H1 (cell line): Measurements from ENCODE around the gene KCNMA1. TPM values are rescaled to one million over a fixed set of nuclear protein-coding genes. Genes with fewer than 3 reads are reported as not detected.

ENCODE experiments used
- CTCF ChIA-PET: fragments of 300-600 bp; sonication (Branson Sonifier 250); formaldehyde crosslinking; loops from one replicate; lab custom pipeline; 2021; ENCODE audit not compliant: partially characterized antibody; lab: Charles Lee
- POLR2A ChIA-PET: fragments of 300-600 bp; sonication (Branson Sonifier 250); formaldehyde crosslinking; loops from one replicate; lab custom pipeline; 2021; ENCODE audit warnings: inconsistent platforms; ENCODE audit not compliant: partially characterized antibody; lab: Charles Lee
- DNase-seq, 2 experiments: peaks; one replicate each; pipeline versions ENCODE4 v3.0.0 to v3.0.0-alpha.2; 2010 to 2022; ENCODE audit warnings: low spot score in 2 of 2, low read depth in 1 of 2, mixed read lengths in 1 of 2
- FAIRE-seq: peaks from 2 replicates; lab custom pipeline; 2011; peaks lifted over from hg19 to GRCh38; lab: Jason Lieb, UNC
- H2AFZ ChIP-seq: 2 replicates; pipeline ENCODE4 v1.8.1; 2012; ENCODE audit warnings: low read length, inconsistent platforms
- H2AK5ac ChIP-seq: 2 replicates; pipeline ENCODE4 v1.6.1; 2013; ENCODE audit warnings: low read depth, low read length
- H2BK120ac ChIP-seq: replicated peaks from 2 replicates; pipeline ENCODE3; 2013; ENCODE audit warnings: low read depth, low read length, inconsistent platforms
- H2BK12ac ChIP-seq: 2 replicates; pipeline ENCODE4 v1.6.1; 2013; ENCODE audit warnings: low read depth, low read length
- H2BK15ac ChIP-seq: 2 replicates; pipeline ENCODE4 v1.6.1; 2013; ENCODE audit warnings: low read length
- H2BK20ac ChIP-seq: 2 replicates; pipeline ENCODE4 v1.6.1; 2013; ENCODE audit warnings: low read length
- H2BK5ac ChIP-seq: 2 replicates; pipeline ENCODE4 v1.6.1; 2013; ENCODE audit warnings: low read depth, low read length
- H3K14ac ChIP-seq: 2 replicates; pipeline ENCODE4 v1.6.1; 2013; ENCODE audit warnings: inconsistent platforms; ENCODE audit not compliant: insufficient read length
- H3K18ac ChIP-seq: 2 replicates; pipeline ENCODE4 v1.6.1; 2013; ENCODE audit warnings: low read length; ENCODE audit errors: extremely low read depth
- H3K23ac ChIP-seq: 2 replicates; pipeline ENCODE4 v1.6.1; 2013; ENCODE audit warnings: inconsistent platforms; ENCODE audit not compliant: insufficient read length
- H3K23me2 ChIP-seq: 2 replicates; pipeline ENCODE4 v1.6.1; 2013; ENCODE audit warnings: low read depth, low read length
- H3K27ac ChIP-seq: 2 replicates; pipeline ENCODE4 v1.6.1; 2011; ENCODE audit warnings: low read depth, low read length, inconsistent platforms
- H3K27me3 ChIP-seq, 4 experiments: replicated peaks in 1 of 4; 1 replicate in 1 of 4; 2 replicates in 3 of 4; pipeline versions ENCODE4 v1.6.1 to v1.8.1; 2011 to 2013; ENCODE audit warnings: low read length in 3 of 4, mild to moderate bottlenecking in 3 of 4, inconsistent platforms in 2 of 4, mixed read lengths in 2 of 4, moderate library complexity in 1 of 4; ENCODE audit not compliant: control insufficient read depth in 3 of 4, insufficient read depth in 3 of 4; ENCODE audit errors: extremely low read depth in 1 of 4
- H3K36me3 ChIP-seq, 4 experiments: 2 replicates each; pipeline versions ENCODE4 v1.6.1 to v1.8.1; 2011 to 2013; ENCODE audit warnings: mild to moderate bottlenecking in 4 of 4, low read length in 3 of 4, moderate library complexity in 2 of 4, control low read depth in 1 of 4, inconsistent platforms in 1 of 4; ENCODE audit not compliant: insufficient read depth in 4 of 4, control insufficient read depth in 2 of 4
- H3K4ac ChIP-seq: replicated peaks from 2 replicates; pipeline ENCODE3; 2013; ENCODE audit warnings: low read length, low read depth, mixed read lengths, inconsistent platforms; ENCODE audit not compliant: insufficient read length
- H3K4me1 ChIP-seq, 4 experiments: replicated peaks in 1 of 4; 1 replicate in 1 of 4; 2 replicates in 3 of 4; pipeline versions ENCODE4 v1.6.1 to v1.8.1; 2011 to 2013; ENCODE audit warnings: low read length in 3 of 4, inconsistent platforms in 2 of 4, mixed read lengths in 1 of 4; ENCODE audit not compliant: insufficient read depth in 4 of 4, control insufficient read depth in 3 of 4
- H3K4me2 ChIP-seq, 2 experiments: 2 replicates each; pipeline versions ENCODE4 v1.6.1 to v1.8.1; 2011 to 2013; ENCODE audit warnings: low read depth in 2 of 2, low read length in 2 of 2, control low read depth in 1 of 2, inconsistent platforms in 1 of 2, mild to moderate bottlenecking in 1 of 2; ENCODE audit not compliant: insufficient read depth in 1 of 2
- H3K4me3 ChIP-seq, 4 experiments: fragments of 200-600, 300-600 bp in 1 of 4; sonication (generic), shearing (Covaris generic), sonication (Bioruptor Twin) in 1 of 4; 2 replicates each; pipeline versions ENCODE4 v1.5.1 to v1.8.1; 2011 to 2016; ENCODE audit warnings: low read length in 4 of 4, low read depth in 3 of 4, control low read depth in 2 of 4, inconsistent platforms in 2 of 4, mild to moderate bottlenecking in 2 of 4, mixed read lengths in 1 of 4, moderate library complexity in 1 of 4; ENCODE audit not compliant: insufficient read depth in 2 of 4; ENCODE audit errors: extremely low read depth in 1 of 4
- H3K56ac ChIP-seq: replicated peaks from 2 replicates; pipeline ENCODE3; 2013; ENCODE audit warnings: low read depth, mild to moderate bottlenecking, mixed read lengths, low read length, inconsistent platforms; ENCODE audit not compliant: insufficient read length
- H3K79me1 ChIP-seq: 2 replicates; pipeline ENCODE4 v1.6.1; 2013; ENCODE audit warnings: low read depth, low read length, control low read depth
- H3K79me2 ChIP-seq, 2 experiments: 2 replicates each; pipeline versions ENCODE4 v1.6.1 to v1.8.1; 2012 to 2013; ENCODE audit warnings: low read length in 2 of 2, mild to moderate bottlenecking in 2 of 2, inconsistent platforms in 1 of 2; ENCODE audit not compliant: insufficient read depth in 2 of 2, control insufficient read depth in 1 of 2
- H3K9ac ChIP-seq, 4 experiments: replicated peaks in 1 of 4; 1 replicate in 1 of 4; 2 replicates in 3 of 4; pipeline versions ENCODE4 v1.6.1 to v1.8.1; 2011 to 2013; ENCODE audit warnings: low read depth in 3 of 4, low read length in 3 of 4, control low read depth in 2 of 4, mild to moderate bottlenecking in 2 of 4, moderate library complexity in 2 of 4, inconsistent platforms in 1 of 4; ENCODE audit errors: extremely low read depth in 1 of 4
- H3K9me3 ChIP-seq, 2 experiments: 2 replicates each; pipeline versions ENCODE4 v1.6.1 to v1.8.1; 2012 to 2013; ENCODE audit warnings: mild to moderate bottlenecking in 2 of 2, moderate library complexity in 2 of 2, control low read depth in 1 of 2, inconsistent platforms in 1 of 2, low read depth in 1 of 2, low read length in 1 of 2, mixed read lengths in 1 of 2; ENCODE audit not compliant: insufficient read depth in 2 of 2
- H4K20me1 ChIP-seq, 2 experiments: replicated peaks in 1 of 2; 2 replicates each; pipeline versions ENCODE3 to v1.8.1; 2011 to 2013; ENCODE audit warnings: inconsistent platforms in 2 of 2, low read length in 2 of 2, mild to moderate bottlenecking in 1 of 2; ENCODE audit not compliant: insufficient read depth in 2 of 2, control insufficient read depth in 1 of 2
- H4K5ac ChIP-seq: 2 replicates; pipeline ENCODE4 v1.6.1; 2013; ENCODE audit warnings: low read length, low read depth, mixed read lengths, inconsistent platforms; ENCODE audit not compliant: insufficient read length
- H4K8ac ChIP-seq: 2 replicates; pipeline ENCODE4 v1.8.0; 2013; ENCODE audit warnings: mild to moderate bottlenecking, moderate library complexity, low read length, inconsistent platforms; ENCODE audit not compliant: insufficient read depth; ENCODE audit errors: extremely low read depth
- H4K91ac ChIP-seq: replicated peaks from 2 replicates; pipeline ENCODE3; 2013; ENCODE audit warnings: low read length, mixed read lengths, inconsistent platforms; ENCODE audit not compliant: insufficient read length
- EGR1 ChIP-seq: IDR thresholded peaks from 2 replicates; pipeline ENCODE4 v1.6.1; 2011; ENCODE audit warnings: low read depth, low read length, borderline replicate concordance
- FOSL1 ChIP-seq: IDR thresholded peaks from 2 replicates; pipeline ENCODE4 v1.6.1; 2011; ENCODE audit warnings: mild to moderate bottlenecking, low read depth, low read length, moderate library complexity; ENCODE audit not compliant: insufficient read depth
- HDAC2 ChIP-seq, 2 experiments: fragments of 300-600 bp in 1 of 2; sonication (generic) in 1 of 2; IDR thresholded peaks; 2 replicates each; pipeline ENCODE4 v1.6.1; 2011 to 2012; ENCODE audit warnings: low read depth in 2 of 2, low read length in 2 of 2, mild to moderate bottlenecking in 2 of 2, moderate library complexity in 2 of 2, borderline replicate concordance in 1 of 2, inconsistent platforms in 1 of 2
- KDM1A ChIP-seq: fragments of 200-600, 300-600 bp; sonication (generic); IDR thresholded peaks from 2 replicates; pipeline ENCODE4 v1.7.1; 2016; ENCODE audit warnings: mild to moderate bottlenecking, low read length, borderline replicate concordance
- POU5F1 ChIP-seq: IDR thresholded peaks from 2 replicates; pipeline ENCODE4 v1.6.1; 2011; ENCODE audit warnings: low read depth, mild to moderate bottlenecking, low read length, moderate library complexity
- RAD21 ChIP-seq, 2 experiments: IDR thresholded peaks in 1 of 2; conservative IDR thresholded peaks in 1 of 2; 2 replicates each; pipeline ENCODE4 v1.6.1; 2011; ENCODE audit warnings: low read depth in 2 of 2, low read length in 2 of 2, improper control_type of control experiment in 1 of 2, inconsistent platforms in 1 of 2, mild to moderate bottlenecking in 1 of 2, moderate library complexity in 1 of 2
- SIN3A ChIP-seq, 2 experiments: IDR thresholded peaks in 1 of 2; conservative IDR thresholded peaks in 1 of 2; 2 replicates each; pipeline ENCODE4 v1.6.1; 2011 to 2012; ENCODE audit warnings: low read length in 2 of 2, improper control_type of control experiment in 1 of 2, low read depth in 1 of 2, mild to moderate bottlenecking in 1 of 2
- SP1 ChIP-seq: IDR thresholded peaks from 2 replicates; pipeline ENCODE4 v1.6.1; 2011; ENCODE audit warnings: low read depth, low read length
- SP4 ChIP-seq: IDR thresholded peaks from 2 replicates; pipeline ENCODE4 v1.6.1; 2012; ENCODE audit warnings: low read length, inconsistent platforms
- TCF12 ChIP-seq: IDR thresholded peaks from 2 replicates; pipeline ENCODE4 v1.6.1; 2011; ENCODE audit warnings: low read depth, mild to moderate bottlenecking, low read length
- TEAD4 ChIP-seq: IDR thresholded peaks from 2 replicates; pipeline ENCODE4 v1.6.1; 2012; ENCODE audit warnings: low read depth, low read length, inconsistent platforms, mixed read lengths
- WGBS, 2 experiments: shearing (Covaris generic) in 1 of 2; methylation state at CpG; one replicate each; pipeline versions ENCODE4 v1.1.6 to v1.1.7; 2013 to 2015; ENCODE audit warnings: low lambda C conversion rate in 2 of 2, mixed read lengths in 2 of 2, inconsistent platforms in 1 of 2, low coverage in 1 of 2, missing lambda C conversion rate in 1 of 2; ENCODE audit not compliant: insufficient replicate concordance in 2 of 2, insufficient coverage in 1 of 2, insufficient read length in 1 of 2; ENCODE audit errors: extremely low coverage in 1 of 2, missing lambda C conversion rate in 1 of 2; 5-methylcytosine and 5-hydroxymethylcytosine counted together
- polyA plus RNA-seq, 7 experiments: library from polyadenylated mRNA; depleted of rRNA in 3 of 7; stranded (reverse) in 5 of 7; unstranded in 2 of 7; fragments of >200 nt in 5 of 7; fragments of 200-250 nt in 2 of 7; gene quantifications; 1 replicate in 5 of 7; 2 replicates in 1 of 7; 4 replicates in 1 of 7; pipeline versions ENCODE4 v1.2.1 to v1.2.3, GENCODE V29; 2011 to 2013; ENCODE audit warnings: missing spikeins in 2 of 7, mixed read lengths in 2 of 7
- total RNA-seq: library from RNA; stranded (reverse); fragmentation: NEBNext Ultra II Directional; extraction: Animal tissue kit (Norgen Biotek cat#: 25700); gene quantifications from 2 replicates; pipeline ENCODE4 v1.2.1, GENCODE V29; 2021

The KCNMA1 gene
- total and polyA plus RNA-seq, 2 of the 8 experiments (the other 6 are each of a cell fraction or from before 2014, with no cell fraction given), result 10.2 to 11.1 TPM

DNA sequence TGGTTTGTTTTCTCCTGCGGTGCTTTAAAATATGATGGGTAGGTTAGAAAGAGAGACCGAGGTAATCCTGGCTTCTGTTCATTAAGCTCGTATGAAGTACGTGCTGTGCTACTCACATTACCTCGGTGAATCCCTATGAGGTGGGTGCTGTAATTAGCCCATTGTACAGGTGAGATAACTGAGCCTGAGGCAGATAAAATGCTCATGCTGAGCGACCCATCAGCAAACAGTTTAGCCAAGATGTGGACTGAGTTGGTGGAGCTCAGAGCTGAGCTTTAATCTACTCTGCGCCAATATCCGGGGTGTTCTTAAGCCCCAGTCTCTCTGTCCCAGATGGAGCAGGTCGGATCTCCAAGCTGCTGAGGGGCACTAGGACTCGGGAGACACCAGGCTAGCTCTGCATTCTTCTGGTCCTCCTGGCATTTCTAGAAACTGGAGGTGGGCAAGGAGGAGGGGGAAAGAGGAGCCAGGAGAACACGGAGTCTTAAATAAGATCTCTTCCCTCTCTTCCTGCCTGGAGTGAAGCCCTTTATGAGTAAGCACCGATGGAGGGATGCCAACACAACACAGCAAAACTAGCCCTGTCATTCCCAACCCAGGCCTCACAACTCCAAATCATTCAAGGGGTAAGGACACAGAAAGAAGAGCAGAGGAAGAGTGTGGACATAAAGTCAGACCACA lies 458.5 kb downstream of the KCNMA1 start:
- peaks cover 0 to 6% (median 2%) of the 10 kb centered on the region in 4 experiments; a peak in 3 of 7 replicates for H3K4me1 ChIP-seq
- no peaks in the 10 kb centered on the region for H3K36me3 ChIP-seq
- no peak overlapping the region for H3K27ac ChIP-seq
- H3K27me3 ChIP-seq, result no peaks in the 10 kb centered on the region
- H3K23me2 ChIP-seq, result no peaks in the 10 kb centered on the region; the same call in 1 of the 2 replicates
- H2AK5ac ChIP-seq, result no peak overlapping the region
- H3K14ac ChIP-seq, result no peak overlapping the region
- H4K8ac ChIP-seq, result no peak overlapping the region
- no peaks in the 10 kb centered on the region for H3K9me3 ChIP-seq
- no peak overlapping the region for H2BK120ac ChIP-seq
- no peak overlapping the region for H4K91ac ChIP-seq
- POLR2A ChIA-PET, result interaction anchor here (1.0 kb wide), 1 partner anchor 10 kb away, joined by 3 read pairs; no protein-coding TSS in a partner anchor
- no peak overlapping the region for H3K56ac ChIP-seq
- H3K18ac ChIP-seq, result no peak overlapping the region
- WGBS, 2 experiments, result 86% methylated on average over 11 of the region's 12 CpGs; no CpG with 5 or more reads in 1 of the 2 experiments
- H4K20me1 ChIP-seq, result no peaks in the 10 kb centered on the region
- peak overlapping the region; percentile 60; the same call in 1 of the 2 replicates for H2BK12ac ChIP-seq
- no peak overlapping the region for H3K23ac ChIP-seq
- H3K4me2 ChIP-seq, result peak overlapping the region; percentile 6 to 43; a peak in 3 of 4 replicates
- no peaks in the 10 kb centered on the region for H3K79me1 ChIP-seq
- no peak overlapping the region for H3K4me3 ChIP-seq
- no peak for DNase-seq
- no peak overlapping the region for H2BK5ac ChIP-seq
- FAIRE-seq, result peak; percentile 24
- H2AFZ ChIP-seq, result peak overlapping the region; percentile 60; the same call in 1 of the 2 replicates
- no peak overlapping the region for H3K4ac ChIP-seq
- H3K79me2 ChIP-seq, result no peaks in the 10 kb centered on the region
- CTCF ChIA-PET, result interaction anchor here (0.7 to 2.0 kb wide), 10 partner anchors 8 to 534 kb away, joined by 3 to 8 read pairs (median 4); no protein-coding TSS in a partner anchor
- H3K9ac ChIP-seq, result no peak overlapping the region
- no peak overlapping the region for H4K5ac ChIP-seq
- no peak overlapping the region for H2BK15ac ChIP-seq
- no peak overlapping the region for H2BK20ac ChIP-seq
- TF ChIP-seq TCF12 (no peak), EGR1 (peak; percentile 63; the same call in 1 of the 2 replicates), SIN3A (conservative IDR thresholded peaks at IDR 0.05 in 1 of 2, IDR thresholded peaks at IDR 0.05 in 1 of 2; ENCODE audit: low read depth in 1 of 2, low read length in 2 of 2) (no peak), SP4 (no peak), KDM1A (peak; percentile 100), SP1 (peak; percentile 41; the same call in 1 of the 2 replicates), FOSL1 (peak; percentile 91), RAD21 (IDR thresholded peaks at IDR 0.05 in 1 of 2, conservative IDR thresholded peaks at IDR 0.05 in 1 of 2; ENCODE audit: low read depth in 2 of 2, low read length in 2 of 2) (0 out of 4 replicates have a peak, but pooled peaks of 1 of the 2 experiments have one; percentile 17), HDAC2 (IDR thresholded peaks at IDR 0.05; ENCODE audit: borderline replicate concordance in 1 of 2, low read depth in 2 of 2, low read length in 2 of 2) (peak in 1 of 2 experiments; percentile 99; a peak in 2 of 4 replicates), POU5F1 (no peak), TEAD4 (peak; percentile 77)
